Trophoblast cell (in vitro differentiated cells and primary cell): ENCODE results near the gene PDCD1LG2.

Experiments
- DNase-seq, 2 donors: peaks; one replicate each; pipeline ENCODE4 v3.0.0-alpha.2; 2016
- H2AFZ ChIP-seq: 2 replicates; pipeline ENCODE4 v1.6.1; 2013; ENCODE audit warnings: low read length, moderate library complexity, mild to moderate bottlenecking; ENCODE audit not compliant: insufficient read depth, poor library complexity
- H2AK5ac ChIP-seq: 2 replicates; pipeline ENCODE4 v1.6.1; 2013; ENCODE audit warnings: mild to moderate bottlenecking, low read length
- H2BK120ac ChIP-seq: 2 replicates; pipeline ENCODE4 v1.6.1; 2013; ENCODE audit warnings: low read length, mild to moderate bottlenecking, moderate library complexity; ENCODE audit not compliant: insufficient read depth, poor library complexity
- H2BK12ac ChIP-seq: 2 replicates; pipeline ENCODE4 v1.6.1; 2013; ENCODE audit warnings: mild to moderate bottlenecking, low read length, moderate library complexity
- H2BK5ac ChIP-seq: 2 replicates; pipeline ENCODE4 v1.6.1; 2013; ENCODE audit warnings: low read length, low read depth, moderate library complexity, mild to moderate bottlenecking; ENCODE audit not compliant: poor library complexity
- H3K14ac ChIP-seq: 2 replicates; pipeline ENCODE4 v1.6.1; 2013; ENCODE audit warnings: mild to moderate bottlenecking, low read length
- H3K18ac ChIP-seq: 2 replicates; pipeline ENCODE4 v1.6.1; 2013; ENCODE audit warnings: mild to moderate bottlenecking, low read length
- H3K23ac ChIP-seq: 2 replicates; pipeline ENCODE4 v1.6.1; 2013; ENCODE audit warnings: low read length
- H3K27ac ChIP-seq: 2 replicates; pipeline ENCODE4 v1.5.1; 2013; ENCODE audit warnings: low read depth, mild to moderate bottlenecking, inconsistent platforms, low read length, moderate library complexity
- H3K27me3 ChIP-seq: 2 replicates; pipeline ENCODE4 v1.6.1; 2013; ENCODE audit warnings: inconsistent platforms, mild to moderate bottlenecking, low read length, moderate library complexity; ENCODE audit not compliant: insufficient read depth
- H3K36me3 ChIP-seq, 2 experiments: 1 replicate in 1 of 2; 2 replicates in 1 of 2; pipeline ENCODE4 v1.6.1; 2013; ENCODE audit warnings: low read length in 2 of 2, mild to moderate bottlenecking in 2 of 2, moderate library complexity in 1 of 2; ENCODE audit not compliant: insufficient read depth in 2 of 2, control insufficient read depth in 1 of 2
- H3K4ac ChIP-seq: 2 replicates; pipeline ENCODE4 v1.6.1; 2013; ENCODE audit warnings: low read depth, mild to moderate bottlenecking, low read length, moderate library complexity
- H3K4me1 ChIP-seq, 2 experiments: 1 replicate in 1 of 2; 2 replicates in 1 of 2; pipeline ENCODE4 v1.6.1; 2013; ENCODE audit warnings: low read length in 2 of 2, mild to moderate bottlenecking in 2 of 2, moderate library complexity in 1 of 2; ENCODE audit not compliant: insufficient read depth in 2 of 2, control insufficient read depth in 1 of 2
- H3K4me2 ChIP-seq: 2 replicates; pipeline ENCODE4 v1.6.1; 2013; ENCODE audit warnings: inconsistent platforms, mild to moderate bottlenecking, low read length, moderate library complexity
- H3K4me3 ChIP-seq: 2 replicates; pipeline ENCODE4 v1.5.1; 2013; ENCODE audit warnings: mild to moderate bottlenecking, low read depth, low read length, inconsistent platforms
- H3K79me1 ChIP-seq: one replicate; pipeline ENCODE4 v1.6.1; 2013; ENCODE audit warnings: low read length
- H3K79me2 ChIP-seq: 2 replicates; pipeline ENCODE4 v1.6.1; 2013; ENCODE audit warnings: low read length, mild to moderate bottlenecking; ENCODE audit not compliant: control insufficient read depth, insufficient read depth, poor library complexity
- H3K9ac ChIP-seq: 2 replicates; pipeline ENCODE4 v1.6.1; 2013; ENCODE audit warnings: mild to moderate bottlenecking, low read length
- H3K9me3 ChIP-seq: 2 replicates; pipeline ENCODE4 v1.6.1; 2013; ENCODE audit warnings: low read depth, mild to moderate bottlenecking, control low read depth, inconsistent platforms, low read length; ENCODE audit not compliant: insufficient read depth
- H4K12ac ChIP-seq: 2 replicates; pipeline ENCODE4 v1.6.1; 2013; ENCODE audit warnings: low read depth, mild to moderate bottlenecking, low read length, moderate library complexity
- H4K8ac ChIP-seq: 2 replicates; pipeline ENCODE4 v1.6.1; 2013; ENCODE audit warnings: low read depth, mild to moderate bottlenecking, low read length, moderate library complexity
- H4K91ac ChIP-seq: one replicate; pipeline ENCODE4 v1.6.1; 2013; ENCODE audit warnings: low read depth, mild to moderate bottlenecking, low read length, moderate library complexity
- WGBS: extraction: QIAGEN DNeasy Blood & Tissue Kit; methylation state at CpG from one replicate; pipeline ENCODE4 v1.1.7; 2013; ENCODE audit warnings: missing lambda C conversion rate; ENCODE audit not compliant: insufficient read length, insufficient coverage; ENCODE audit errors: extremely low coverage; 5-methylcytosine and 5-hydroxymethylcytosine counted together

Gene PDCD1LG2

DNA sequence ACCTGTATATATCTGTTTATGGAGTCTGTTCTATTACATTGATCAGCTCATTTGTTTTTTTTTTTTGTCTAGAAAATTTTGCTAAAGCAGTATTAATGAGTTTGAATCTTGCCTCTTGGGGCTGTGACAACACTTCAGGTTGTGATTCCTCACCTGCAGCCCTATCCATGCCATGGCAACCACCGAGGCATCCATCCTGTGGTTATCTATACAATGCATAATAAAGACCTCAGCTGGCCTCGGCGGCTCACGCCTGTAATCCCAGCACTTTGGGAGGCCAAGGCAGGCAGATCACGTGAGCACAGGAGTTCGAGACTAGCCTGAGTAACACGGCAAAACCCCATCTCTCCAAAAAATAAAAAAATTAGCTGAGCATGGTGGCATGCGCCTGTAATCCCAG is 28.1 kb upstream of the PDCD1LG2 start:
- no CpG with 5 or more reads among the region's 8 CpGs for WGBS
- H2AFZ ChIP-seq = no peak overlapping the region
- no peak overlapping the region for H2BK12ac ChIP-seq
- no peak overlapping the region for H3K4me2 ChIP-seq
- H3K79me1 ChIP-seq = no peaks in the 10 kb centered on the region
- H2AK5ac ChIP-seq = no peak overlapping the region
- no peak overlapping the region for H3K18ac ChIP-seq
- H3K4me1 ChIP-seq = no peaks in the 10 kb centered on the region
- no peak for DNase-seq
- H4K12ac ChIP-seq = no peak overlapping the region
- no peak overlapping the region for H3K23ac ChIP-seq
- H2BK120ac ChIP-seq = no peak overlapping the region
- H3K9me3 ChIP-seq = peaks cover 4% of the 10 kb centered on the region
- no peak overlapping the region for H4K91ac ChIP-seq
- H3K14ac ChIP-seq = no peak overlapping the region
- no peak overlapping the region for H3K27ac ChIP-seq
- H3K4ac ChIP-seq = no peak overlapping the region
- no peaks in the 10 kb centered on the region for H3K27me3 ChIP-seq
- H4K8ac ChIP-seq = no peak overlapping the region
- H3K36me3 ChIP-seq = no peaks in the 10 kb centered on the region
- no peak overlapping the region for H3K4me3 ChIP-seq
- no peak overlapping the region for H2BK5ac ChIP-seq
- H3K79me2 ChIP-seq = no peaks in the 10 kb centered on the region
- no peak overlapping the region for H3K9ac ChIP-seq

DNA sequence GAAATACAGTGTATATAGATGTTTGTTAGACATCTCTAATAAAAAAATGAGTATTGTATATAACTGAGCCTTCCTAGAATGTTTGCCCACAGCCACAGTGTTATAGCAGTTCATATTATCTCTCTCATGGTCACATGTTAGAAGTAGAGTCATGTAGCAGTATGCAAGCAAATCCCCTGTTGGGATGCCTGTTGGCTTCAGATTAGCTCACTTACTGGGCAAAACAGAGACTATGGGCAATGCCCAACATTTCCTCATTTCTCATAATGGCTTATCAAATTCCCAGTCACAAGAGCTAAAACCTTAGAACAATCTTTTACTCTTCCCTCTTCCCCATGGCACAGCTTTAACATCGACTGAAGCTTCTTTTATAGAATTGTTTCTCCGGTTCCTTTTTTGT is 27.0 kb upstream of the PDCD1LG2 start:
- Histone ChIP-seq H3K9me3 (no peaks in the 10 kb centered on the region), H3K9ac (no peak overlapping the region), H3K4me1 (no peaks in the 10 kb centered on the region), H3K36me3 (no peaks in the 10 kb centered on the region), H3K4ac (no peak overlapping the region), H2BK120ac (no peak overlapping the region), H3K23ac (no peak overlapping the region), H3K27ac (no peak overlapping the region), H3K14ac (no peak overlapping the region), H3K18ac (no peak overlapping the region), H3K79me2 (no peaks in the 10 kb centered on the region), H3K79me1 (no peaks in the 10 kb centered on the region), H3K4me3 (no peak overlapping the region), H2AK5ac (no peak overlapping the region), H2BK5ac (no peak overlapping the region), H3K4me2 (no peak overlapping the region), H3K27me3 (no peaks in the 10 kb centered on the region), H2AFZ (no peak overlapping the region), H4K8ac (no peak overlapping the region), H4K91ac (no peak overlapping the region), H4K12ac (no peak overlapping the region), H2BK12ac (no peak overlapping the region)
- no CpG with 5 or more reads among the region's 2 CpGs for WGBS
- DNase-seq = no peak

DNA sequence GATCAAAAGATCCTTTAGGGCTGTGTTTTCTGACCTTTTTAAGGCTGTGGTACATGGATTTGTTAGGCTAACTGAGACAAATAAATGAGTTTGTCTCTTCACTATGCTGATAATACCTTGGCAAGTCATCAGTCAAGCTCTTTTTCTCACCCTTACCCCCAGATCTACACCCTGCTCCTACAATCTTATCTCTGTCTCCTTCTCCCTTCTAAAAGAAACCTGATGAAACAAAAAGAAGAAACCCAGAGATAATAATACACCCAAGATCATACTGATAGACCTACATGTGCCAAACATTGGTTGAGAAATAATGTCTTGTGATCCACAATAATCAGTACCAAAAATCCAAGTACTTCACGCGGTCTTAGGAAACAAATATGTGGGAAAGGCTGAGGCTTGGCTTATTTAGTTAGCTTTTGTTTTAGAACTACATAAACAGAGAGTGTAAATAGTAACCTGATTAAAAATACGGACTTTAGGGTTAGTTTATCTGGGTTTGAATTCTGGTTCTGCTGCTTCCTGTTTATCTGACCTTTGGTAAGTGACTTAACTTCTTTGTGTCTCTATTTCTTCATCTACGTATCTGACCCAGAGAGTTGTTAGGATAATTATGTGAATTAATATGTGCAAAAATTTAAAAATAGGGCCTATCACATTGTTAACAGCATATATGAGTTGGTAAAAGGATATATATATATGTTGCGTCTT is 24.8 kb upstream of the PDCD1LG2 start:
- Histone ChIP-seq H2BK120ac (no peak overlapping the region), H3K4ac (no peak overlapping the region), H2BK5ac (no peak overlapping the region), H3K18ac (no peak overlapping the region), H3K36me3 (no peaks in the 10 kb centered on the region), H2BK12ac (no peak overlapping the region), H3K27ac (no peak overlapping the region), H3K4me3 (no peak overlapping the region), H3K79me2 (no peaks in the 10 kb centered on the region), H2AK5ac (no peak overlapping the region), H3K14ac (no peak overlapping the region), H4K12ac (no peak overlapping the region), H3K4me1 (no peaks in the 10 kb centered on the region), H2AFZ (no peak overlapping the region), H3K79me1 (no peaks in the 10 kb centered on the region), H3K23ac (no peak overlapping the region), H4K91ac (no peak overlapping the region), H3K27me3 (no peaks in the 10 kb centered on the region), H3K9me3 (no peaks in the 10 kb centered on the region), H3K4me2 (no peak overlapping the region), H4K8ac (no peak overlapping the region), H3K9ac (no peak overlapping the region)
- no CpG with 5 or more reads among the region's 5 CpGs for WGBS
- no peak for DNase-seq

DNA sequence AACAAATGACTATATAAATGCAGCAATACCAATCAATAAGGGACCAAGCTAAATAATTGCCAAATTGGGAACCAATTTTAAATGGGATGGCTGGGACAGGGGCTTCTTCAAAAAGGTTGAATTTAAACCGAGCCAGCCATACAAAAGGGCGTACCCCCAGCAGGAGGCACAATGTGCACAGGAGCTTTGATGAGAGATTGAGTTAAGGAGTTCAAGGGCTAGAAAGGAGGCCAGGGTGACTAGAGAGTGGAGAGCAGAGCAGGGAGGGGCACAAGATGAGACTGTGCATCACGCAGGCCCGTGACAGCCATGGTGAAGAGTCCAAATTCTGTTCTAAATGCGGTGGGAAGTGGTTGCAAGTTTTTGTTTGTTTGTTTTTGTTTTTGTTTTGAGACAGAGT is 23.3 kb upstream of the PDCD1LG2 start:
- H3K14ac ChIP-seq = no peak overlapping the region
- H2AFZ ChIP-seq = no peak overlapping the region
- no peak overlapping the region for H3K27ac ChIP-seq
- no peaks in the 10 kb centered on the region for H3K9me3 ChIP-seq
- no peak overlapping the region for H3K4me2 ChIP-seq
- H2BK5ac ChIP-seq = no peak overlapping the region
- H3K18ac ChIP-seq = no peak overlapping the region
- H2BK12ac ChIP-seq = no peak overlapping the region
- DNase-seq = peak in 1 of 2 donors; percentile 49
- H3K79me1 ChIP-seq = no peaks in the 10 kb centered on the region
- no peak overlapping the region for H3K4me3 ChIP-seq
- no peak overlapping the region for H4K8ac ChIP-seq
- WGBS = no CpG with 5 or more reads among the region's 5 CpGs
- no peaks in the 10 kb centered on the region for H3K4me1 ChIP-seq
- no peak overlapping the region for H2AK5ac ChIP-seq
- no peak overlapping the region for H3K9ac ChIP-seq
- H4K91ac ChIP-seq = no peak overlapping the region
- no peak overlapping the region for H4K12ac ChIP-seq
- no peak overlapping the region for H2BK120ac ChIP-seq
- H3K23ac ChIP-seq = no peak overlapping the region
- no peak overlapping the region for H3K4ac ChIP-seq
- no peaks in the 10 kb centered on the region for H3K27me3 ChIP-seq
- no peaks in the 10 kb centered on the region for H3K79me2 ChIP-seq
- H3K36me3 ChIP-seq = no peaks in the 10 kb centered on the region
